Activated naive CD8-positive, alpha-beta T cell treated with anti-CD3 and anti-CD28 coated beads, Interleukin-2, amount 50 U/mL, for 24 hours (primary cell): ENCODE measurements around the gene PCSK5.
"Not testable (repeated sequence)": the region's sequence is repeated elsewhere in the genome, so short reads cannot be mapped to it uniquely, and the experiment has no call there.

Source experiments
- ATAC-seq: fragments of 150-1000 bp; cut with Tn5 transposase; one replicate; pipeline ENCODE4 v1.10.0; 2021
- DNase-seq: peaks from one replicate; pipeline ENCODE4 v3.0.0; 2021
- H3K27ac Mint-ChIP-seq: one replicate; pipeline ENCODE4 v1.8.0; 2021; ENCODE audit warnings: mild to moderate bottlenecking, mixed read lengths
- H3K27me3 Mint-ChIP-seq: one replicate; pipeline ENCODE4 v1.8.0; 2021; ENCODE audit warnings: mixed read lengths
- H3K36me3 Mint-ChIP-seq: one replicate; pipeline ENCODE4 v1.8.0; 2021; ENCODE audit warnings: low read depth, mixed read lengths
- H3K4me1 Mint-ChIP-seq: one replicate; pipeline ENCODE4 v1.8.0; 2021; ENCODE audit warnings: mixed read lengths
- H3K4me3 Mint-ChIP-seq: one replicate; pipeline ENCODE4 v1.8.0; 2021; ENCODE audit warnings: mild to moderate bottlenecking, moderate library complexity, mixed read lengths
- H3K9me3 Mint-ChIP-seq: one replicate; pipeline ENCODE4 v1.8.0; 2021; ENCODE audit warnings: mixed read lengths

PCSK5 gene

DNA sequence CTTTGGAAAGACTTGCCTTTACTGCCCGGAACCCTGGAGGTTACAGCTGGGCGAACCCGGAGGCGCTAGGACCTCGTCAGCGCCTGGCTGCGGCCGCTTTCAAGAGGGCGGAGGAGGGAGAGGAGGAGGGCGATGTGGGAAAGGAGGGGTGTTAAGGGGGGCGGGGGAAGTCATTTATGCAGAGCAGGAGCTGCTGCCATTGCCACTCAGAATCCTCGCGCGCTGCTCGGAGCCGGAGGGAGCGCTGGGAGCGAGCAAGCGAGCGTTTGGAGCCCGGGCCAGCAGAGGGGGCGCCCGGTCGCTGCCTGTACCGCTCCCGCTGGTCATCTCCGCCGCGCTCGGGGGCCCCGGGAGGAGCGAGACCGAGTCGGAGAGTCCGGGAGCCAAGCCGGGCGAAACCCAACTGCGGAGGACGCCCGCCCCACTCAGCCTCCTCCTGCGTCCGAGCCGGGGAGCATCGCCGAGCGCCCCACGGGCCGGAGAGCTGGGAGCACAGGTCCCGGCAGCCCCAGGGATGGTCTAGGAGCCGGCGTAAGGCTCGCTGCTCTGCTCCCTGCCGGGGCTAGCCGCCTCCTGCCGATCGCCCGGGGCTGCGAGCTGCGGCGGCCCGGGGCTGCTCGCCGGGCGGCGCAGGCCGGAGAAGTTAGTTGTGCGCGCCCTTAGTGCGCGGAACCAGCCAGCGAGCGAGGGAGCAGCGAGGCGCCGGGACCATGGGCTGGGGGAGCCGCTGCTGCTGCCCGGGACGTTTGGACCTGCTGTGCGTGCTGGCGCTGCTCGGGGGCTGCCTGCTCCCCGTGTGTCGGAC lies at the start of gene PCSK5:
Gene PCSK5, plus strand, starts transcription at position 202 of the 805 bp plus-strand sequence. Its CDS starts 509 bp downstream, at position 711.
- ATAC-seq (peak; percentile 88), DNase-seq (peak; percentile 81)
- Mint-ChIP-seq H3K9me3 (no peaks in the 10 kb centered on the region), H3K36me3 (no peaks in the 10 kb centered on the region), H3K4me3 (peak within 1 kb of the TSS; percentile 90), H3K27ac (peak within 1 kb of the TSS; percentile 63), H3K27me3 (peaks cover 5% of the 10 kb centered on the region), H3K4me1 (peaks cover 37% of the 10 kb centered on the region)

DNA sequence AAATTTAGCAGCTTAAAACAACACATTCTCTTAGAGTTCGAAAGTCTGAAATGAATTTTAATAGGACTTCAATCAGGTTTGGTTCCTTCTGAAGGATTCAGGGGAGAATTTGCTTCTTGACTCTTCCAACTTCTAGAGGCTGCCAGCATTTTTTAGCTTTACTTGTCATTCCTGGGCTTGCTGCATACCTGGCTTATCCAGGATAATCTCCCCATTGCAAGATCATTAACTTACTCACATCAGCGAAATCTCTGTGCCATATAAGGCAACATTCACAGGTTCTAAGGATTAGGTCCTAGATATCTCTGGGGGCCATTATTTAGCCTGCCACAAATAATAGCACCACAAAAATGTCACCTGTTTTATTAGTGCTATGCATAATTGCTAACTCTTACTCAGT lies 46.2 kb upstream of the PCSK5 start:
- Mint-ChIP-seq H3K4me1 (no peaks in the 10 kb centered on the region), H3K9me3 (peaks cover 4% of the 10 kb centered on the region), H3K27ac (no peak overlapping the region), H3K27me3 (no peaks in the 10 kb centered on the region), H3K4me3 (no peak overlapping the region), H3K36me3 (no peaks in the 10 kb centered on the region)
- DNase-seq (no peak), ATAC-seq (no peak)

DNA sequence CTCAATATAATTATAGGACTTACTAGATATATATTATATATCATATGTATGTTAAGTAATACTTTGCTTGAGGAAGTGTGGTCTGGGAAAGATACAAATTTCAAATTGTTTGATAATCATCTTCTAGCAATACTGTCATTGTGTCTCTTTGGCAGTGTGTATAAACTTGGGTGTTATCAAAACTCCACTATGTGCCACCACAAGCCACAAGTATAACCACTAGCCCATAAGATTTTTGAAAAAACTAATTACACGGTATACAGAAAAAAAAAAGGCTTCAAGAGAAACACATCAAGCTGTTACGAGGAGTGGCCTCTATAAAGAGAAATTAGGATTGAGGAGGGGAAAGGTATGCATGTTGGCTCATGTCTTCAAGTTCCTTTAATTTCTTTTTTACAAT lies 44.7 kb upstream of the PCSK5 start:
- no peak for ATAC-seq

DNA sequence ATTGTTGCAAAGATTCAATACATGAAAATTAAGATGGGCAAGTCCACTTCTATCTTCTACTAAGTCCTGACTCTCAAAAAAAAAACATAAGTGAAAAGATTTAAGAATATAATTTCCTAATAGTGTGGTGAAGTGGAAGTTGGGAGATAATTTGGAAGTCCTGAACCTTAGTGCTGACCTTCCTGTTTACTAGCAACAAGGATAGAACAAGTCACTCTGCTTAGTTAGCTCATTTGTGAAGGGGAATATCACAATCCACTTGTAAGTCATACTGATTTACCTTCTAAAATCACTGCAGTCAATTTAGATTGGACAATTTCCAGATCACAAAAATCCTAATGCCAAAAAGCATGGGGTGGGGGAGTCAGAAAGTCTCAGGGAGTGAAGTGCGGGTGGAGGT lies 43.4 kb upstream of the PCSK5 start:
- Mint-ChIP-seq H3K27ac (no peak overlapping the region), H3K27me3 (no peaks in the 10 kb centered on the region), H3K4me1 (no peaks in the 10 kb centered on the region), H3K36me3 (no peaks in the 10 kb centered on the region), H3K9me3 (peaks cover 4% of the 10 kb centered on the region), H3K4me3 (no peak overlapping the region)
- no peak for ATAC-seq
- no peak for DNase-seq

More for the DNA sequence above, 44.7 kb upstream of the PCSK5 start:
- no peak for DNase-seq
- Mint-ChIP-seq H3K4me3 (no peak overlapping the region), H3K27ac (no peak overlapping the region), H3K27me3 (no peaks in the 10 kb centered on the region), H3K4me1 (no peaks in the 10 kb centered on the region), H3K36me3 (no peaks in the 10 kb centered on the region), H3K9me3 (peaks cover 4% of the 10 kb centered on the region)

DNA sequence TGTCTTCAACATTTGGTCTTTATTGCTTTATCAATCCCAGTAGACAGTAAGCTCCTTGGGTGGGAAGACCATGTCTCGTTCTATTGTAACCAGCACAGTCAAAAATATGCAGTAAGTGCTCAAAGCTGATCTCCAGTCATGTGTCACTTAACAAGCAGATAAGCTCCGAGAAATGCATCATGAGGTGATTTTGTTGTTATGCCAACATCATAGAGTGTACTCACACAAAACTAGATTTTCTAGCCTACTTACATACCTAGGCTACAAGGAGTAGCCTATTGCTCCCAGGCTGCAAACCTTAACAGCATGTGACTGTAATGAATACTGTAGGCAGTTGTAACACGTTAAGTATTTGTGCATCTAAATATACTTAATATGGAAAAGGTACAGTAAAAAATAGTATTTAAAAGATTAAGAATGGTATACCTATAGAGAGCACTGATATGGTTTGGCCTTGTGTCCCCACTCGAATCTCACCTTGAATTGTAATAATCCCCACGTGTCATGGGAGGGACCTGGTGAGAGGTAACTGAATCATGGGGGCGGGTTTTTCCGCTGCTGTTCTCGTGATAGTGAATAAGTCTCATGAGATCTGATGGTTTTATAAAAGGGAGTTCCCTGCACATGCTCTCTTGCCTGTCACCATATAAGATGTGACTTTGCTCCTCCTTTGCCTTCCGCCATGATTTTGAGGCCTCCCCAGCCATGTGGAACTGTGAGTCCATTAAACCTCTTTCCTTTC lies 39.8 kb upstream of the PCSK5 start:
- no peaks in the 10 kb centered on the region for H3K4me1 Mint-ChIP-seq
- no peaks in the 10 kb centered on the region for H3K27me3 Mint-ChIP-seq
- ATAC-seq (no peak), DNase-seq (no peak)
- H3K9me3 Mint-ChIP-seq: no peaks in the 10 kb centered on the region
- no peak overlapping the region for H3K27ac Mint-ChIP-seq
- H3K4me3 Mint-ChIP-seq: no peak overlapping the region
- H3K36me3 Mint-ChIP-seq: no peaks in the 10 kb centered on the region

DNA sequence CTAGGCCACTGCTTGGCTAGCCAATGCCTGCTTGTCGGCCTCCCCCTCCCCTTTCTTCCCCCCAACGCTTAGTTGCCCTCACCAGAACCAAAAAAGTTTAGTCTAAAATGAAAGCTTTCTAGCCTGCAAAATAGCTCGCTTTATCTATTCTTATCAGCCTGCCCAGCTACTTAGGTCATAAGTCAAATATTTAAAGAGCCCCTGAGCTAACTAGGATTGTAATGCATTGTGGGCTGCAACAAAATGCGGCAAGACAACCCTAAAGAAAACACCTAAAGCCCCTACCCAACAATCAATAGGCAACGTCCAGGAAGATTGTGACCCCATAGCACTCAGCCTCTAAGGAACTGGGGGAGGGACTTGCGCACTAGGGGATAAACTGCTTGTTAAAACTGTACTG lies 38.6 kb upstream of the PCSK5 start:
- H3K27ac Mint-ChIP-seq: no peak overlapping the region
- no peaks in the 10 kb centered on the region for H3K27me3 Mint-ChIP-seq
- no peak overlapping the region for H3K4me3 Mint-ChIP-seq
- no peaks in the 10 kb centered on the region for H3K9me3 Mint-ChIP-seq
- DNase-seq (no peak), ATAC-seq (no peak)
- H3K36me3 Mint-ChIP-seq: no peaks in the 10 kb centered on the region
- no peaks in the 10 kb centered on the region for H3K4me1 Mint-ChIP-seq

DNA sequence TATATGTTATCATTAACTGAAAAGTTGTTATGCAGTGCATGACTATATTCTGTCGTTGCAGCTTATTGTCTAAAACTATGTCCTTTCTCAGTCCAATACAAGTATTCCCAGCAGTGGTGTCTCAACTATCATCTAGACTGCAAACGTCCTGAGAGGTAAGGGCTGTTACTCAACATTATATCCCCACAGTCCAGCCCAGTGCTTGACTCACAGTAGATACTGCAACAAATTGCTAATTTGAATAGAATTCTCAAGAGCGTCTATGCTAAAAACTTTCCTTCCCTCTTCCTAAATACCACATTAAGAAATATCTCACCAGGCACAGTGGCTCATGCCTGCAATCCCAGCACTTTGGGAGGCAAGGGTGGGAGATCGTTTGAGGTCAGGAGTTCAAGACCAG lies 37.7 kb upstream of the PCSK5 start:
- H3K27ac Mint-ChIP-seq: no peak overlapping the region
- ATAC-seq (no peak), DNase-seq (no peak)
- no peak overlapping the region for H3K4me3 Mint-ChIP-seq
- H3K9me3 Mint-ChIP-seq: no peaks in the 10 kb centered on the region
- H3K27me3 Mint-ChIP-seq: no peaks in the 10 kb centered on the region
- no peaks in the 10 kb centered on the region for H3K4me1 Mint-ChIP-seq
- H3K36me3 Mint-ChIP-seq: no peaks in the 10 kb centered on the region

DNA sequence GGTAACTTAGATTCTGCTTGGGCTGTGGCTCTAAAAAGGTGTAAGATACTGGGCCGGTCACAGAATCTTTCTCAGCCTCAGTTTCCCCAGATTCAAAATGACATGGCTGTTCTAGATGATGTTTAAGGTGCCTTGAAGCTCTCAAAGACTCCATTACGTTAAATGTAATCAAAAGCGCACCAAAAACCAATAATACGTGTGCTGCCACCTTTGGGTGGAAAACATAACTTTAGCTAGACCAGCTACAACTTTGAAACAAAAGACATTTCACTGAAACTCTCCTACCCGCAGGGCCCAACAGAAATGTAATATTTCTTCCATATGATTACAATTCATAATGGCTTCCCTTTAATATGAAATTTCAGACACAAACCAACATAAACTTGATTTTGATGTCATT lies 35.0 kb upstream of the PCSK5 start:
- no peaks in the 10 kb centered on the region for H3K9me3 Mint-ChIP-seq
- no peaks in the 10 kb centered on the region for H3K27me3 Mint-ChIP-seq
- H3K27ac Mint-ChIP-seq: no peak overlapping the region
- no peaks in the 10 kb centered on the region for H3K4me1 Mint-ChIP-seq
- no peaks in the 10 kb centered on the region for H3K36me3 Mint-ChIP-seq
- no peak overlapping the region for H3K4me3 Mint-ChIP-seq
- ATAC-seq: no peak
- no peak for DNase-seq

DNA sequence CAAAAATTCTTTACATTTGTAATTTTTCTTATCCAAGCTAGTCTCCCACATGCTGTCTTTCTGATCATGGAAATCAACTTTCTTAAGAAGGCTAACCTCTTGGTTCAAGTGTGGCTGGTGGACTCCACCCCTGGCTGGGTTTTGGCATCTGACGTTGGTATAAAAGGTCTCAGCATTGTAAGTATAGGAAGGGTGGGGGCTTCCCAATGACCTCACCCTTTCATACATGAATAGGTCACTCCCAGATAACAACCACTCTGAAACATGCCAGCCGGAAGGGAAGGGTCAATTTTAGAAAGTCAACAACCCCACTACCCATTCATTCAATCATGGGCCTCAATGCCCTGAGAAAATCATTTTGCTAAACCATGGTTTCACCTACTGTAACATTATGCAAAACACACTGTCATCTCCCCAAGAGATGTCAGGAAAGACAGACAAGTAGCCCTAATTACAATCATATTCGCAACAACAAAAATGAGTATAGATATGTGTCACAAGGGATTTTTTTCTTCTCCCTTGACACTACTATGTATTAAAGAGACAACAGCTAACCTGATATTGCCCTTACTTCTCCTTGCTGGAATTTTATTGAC lies 31.9 kb upstream of the PCSK5 start:
- H3K27me3 Mint-ChIP-seq: no peaks in the 10 kb centered on the region

DNA sequence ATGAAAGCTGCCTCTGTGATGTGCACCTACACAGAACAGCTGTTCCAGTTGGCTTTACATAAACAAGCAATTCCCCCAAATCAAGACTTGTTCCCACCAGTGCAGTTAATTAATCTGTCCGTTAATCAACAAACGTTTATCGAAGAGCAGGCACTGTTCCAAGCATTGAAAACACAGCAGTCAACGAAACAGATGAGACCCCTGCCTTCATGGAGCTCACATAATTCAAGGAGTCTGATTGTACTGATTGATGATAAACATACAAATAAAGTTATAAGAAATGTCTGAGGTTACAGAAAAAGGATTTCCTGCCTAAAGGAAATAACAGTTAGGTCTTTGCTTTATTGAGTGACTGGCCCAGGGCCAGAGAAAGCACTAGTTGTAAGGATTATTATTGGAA lies 26.2 kb upstream of the PCSK5 start:
- Mint-ChIP-seq H3K4me3 (no peak overlapping the region), H3K9me3 (no peaks in the 10 kb centered on the region), H3K27me3 (no peaks in the 10 kb centered on the region), H3K36me3 (no peaks in the 10 kb centered on the region), H3K27ac (no peak overlapping the region), H3K4me1 (no peaks in the 10 kb centered on the region)
- ATAC-seq: no peak
- no peak for DNase-seq

More for the DNA sequence above, 31.9 kb upstream of the PCSK5 start:
- H3K4me1 Mint-ChIP-seq: no peaks in the 10 kb centered on the region
- no peak overlapping the region for H3K4me3 Mint-ChIP-seq
- no peak for DNase-seq
- no peak for ATAC-seq
- no peaks in the 10 kb centered on the region for H3K9me3 Mint-ChIP-seq
- no peaks in the 10 kb centered on the region for H3K36me3 Mint-ChIP-seq
- no peak overlapping the region for H3K27ac Mint-ChIP-seq

DNA sequence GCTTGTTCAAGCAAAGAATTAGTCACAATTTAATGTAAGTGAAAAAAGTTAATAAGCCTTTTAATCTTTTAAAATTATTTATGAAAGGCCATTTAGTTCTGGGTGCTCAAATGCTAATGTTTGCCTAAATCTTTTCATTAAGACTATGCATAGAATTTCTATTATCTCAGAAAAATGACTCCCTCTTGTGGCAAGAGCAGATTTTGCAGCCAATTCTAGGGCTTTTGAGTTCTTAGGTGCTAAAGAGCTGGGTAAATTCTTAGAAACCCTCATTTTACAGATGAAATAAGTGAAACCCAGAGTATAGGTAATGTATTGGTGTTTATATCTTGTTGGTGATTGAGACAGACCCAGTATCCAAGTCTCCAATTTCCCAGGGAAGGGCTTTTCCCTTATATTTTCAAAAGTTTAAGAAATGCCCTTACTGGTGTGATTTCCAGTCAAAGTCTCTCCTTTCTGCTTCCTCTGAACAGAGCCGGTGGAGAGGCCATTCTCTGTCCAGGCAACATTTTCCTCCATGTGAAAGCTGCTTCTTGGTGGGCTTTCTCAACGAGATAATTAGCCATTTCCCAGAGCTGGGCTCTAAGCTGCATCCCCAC lies 24.1 kb upstream of the PCSK5 start:
- peaks cover 13% of the 10 kb centered on the region for H3K4me1 Mint-ChIP-seq
- no peaks in the 10 kb centered on the region for H3K9me3 Mint-ChIP-seq
- DNase-seq: peak; percentile 39
- no peak overlapping the region for H3K4me3 Mint-ChIP-seq
- no peak for ATAC-seq
- H3K36me3 Mint-ChIP-seq: no peaks in the 10 kb centered on the region
- no peak overlapping the region for H3K27ac Mint-ChIP-seq
- no peaks in the 10 kb centered on the region for H3K27me3 Mint-ChIP-seq

DNA sequence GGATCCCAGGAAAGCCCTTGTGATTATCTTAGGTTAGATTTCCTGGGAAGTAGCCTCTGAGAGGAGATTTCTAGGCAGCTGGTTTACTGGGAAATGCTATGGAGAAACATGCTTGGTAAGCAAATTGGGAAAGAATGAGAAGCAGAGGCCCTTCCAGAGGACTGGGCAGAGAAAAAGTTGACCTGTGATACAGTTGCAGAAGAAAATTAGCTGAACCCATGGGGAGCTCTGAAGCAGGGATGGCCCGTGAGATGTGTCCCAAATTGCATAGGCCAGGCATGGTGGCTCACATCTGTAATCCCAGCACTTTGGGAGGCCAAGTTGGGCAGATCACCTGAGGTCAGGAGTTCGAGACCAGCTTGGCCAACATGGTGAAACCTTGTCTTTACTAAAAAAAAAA lies 21.9 kb upstream of the PCSK5 start:
- H3K4me3 Mint-ChIP-seq, ATAC-seq, H3K27ac Mint-ChIP-seq, DNase-seq, H3K27me3 Mint-ChIP-seq, H3K9me3 Mint-ChIP-seq, H3K36me3 Mint-ChIP-seq: not testable (repeated sequence)
- H3K4me1 Mint-ChIP-seq: peaks cover 13% of the 10 kb centered on the region

DNA sequence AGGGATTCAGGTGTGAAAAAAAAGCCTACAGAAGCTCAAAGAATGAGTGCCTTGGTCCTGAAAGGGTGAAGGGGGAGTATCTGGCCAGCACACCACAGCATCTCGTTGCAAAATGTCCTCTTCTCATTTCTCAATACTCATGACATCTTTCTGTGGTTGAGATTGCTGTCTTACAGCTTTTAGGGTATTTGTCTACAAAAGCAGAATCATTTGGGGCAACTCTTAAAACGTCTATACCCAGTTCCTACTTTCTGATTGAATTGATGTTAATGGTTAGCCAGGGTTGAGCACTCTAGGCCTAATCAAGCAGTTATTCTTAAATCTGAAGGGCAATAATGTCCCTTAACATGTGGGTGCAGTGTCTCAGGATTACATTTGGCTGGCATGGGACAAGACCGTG lies 21.2 kb upstream of the PCSK5 start:
- no peaks in the 10 kb centered on the region for H3K36me3 Mint-ChIP-seq
- peaks cover 13% of the 10 kb centered on the region for H3K4me1 Mint-ChIP-seq
- no peaks in the 10 kb centered on the region for H3K9me3 Mint-ChIP-seq
- no peak for DNase-seq
- H3K27ac Mint-ChIP-seq: no peak overlapping the region
- H3K27me3 Mint-ChIP-seq: no peaks in the 10 kb centered on the region
- ATAC-seq: no peak
- no peak overlapping the region for H3K4me3 Mint-ChIP-seq

DNA sequence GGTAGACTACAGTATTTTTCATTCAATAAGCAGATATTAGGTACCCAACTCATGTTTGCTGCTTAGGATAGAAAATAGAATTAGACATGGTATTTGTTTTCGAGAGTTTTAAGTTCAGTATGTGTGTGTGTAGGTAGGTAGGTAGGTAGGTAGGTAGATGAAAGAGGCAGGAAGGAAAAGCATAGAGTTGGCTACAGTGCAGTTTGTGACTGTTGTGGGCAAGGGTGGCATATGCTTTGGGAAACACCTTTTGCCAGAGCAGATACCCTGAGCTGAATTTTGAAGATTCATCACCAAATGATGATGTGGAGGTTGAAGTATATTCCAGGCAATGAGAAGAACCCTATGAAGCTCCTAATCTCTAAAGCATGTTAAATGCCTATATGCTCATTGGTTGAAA lies 20.0 kb upstream of the PCSK5 start:
- no peak overlapping the region for H3K27ac Mint-ChIP-seq
- ATAC-seq: no peak
- no peak overlapping the region for H3K4me3 Mint-ChIP-seq

DNA sequence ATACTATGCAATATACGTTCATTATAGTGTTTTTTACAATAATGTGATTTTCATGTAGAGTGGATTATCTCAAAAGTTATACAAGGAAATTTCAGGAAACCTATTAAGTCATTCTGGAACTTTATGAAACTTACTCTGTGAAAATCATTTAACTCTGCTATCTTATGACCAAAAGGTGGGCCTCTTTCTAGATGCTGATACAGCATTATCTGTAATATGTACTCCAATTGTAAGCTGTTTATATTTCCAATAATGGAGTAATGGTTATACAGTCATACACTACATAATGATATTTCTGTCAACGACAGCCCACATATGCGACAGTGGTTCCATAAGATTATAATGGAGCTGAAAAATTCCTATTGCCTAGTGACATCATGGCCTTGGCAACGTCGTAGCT lies 18.8 kb upstream of the PCSK5 start:
- H3K36me3 Mint-ChIP-seq: no peaks in the 10 kb centered on the region
- DNase-seq (no peak), ATAC-seq (no peak)
- no peaks in the 10 kb centered on the region for H3K27me3 Mint-ChIP-seq
- peaks cover 13% of the 10 kb centered on the region for H3K4me1 Mint-ChIP-seq
- H3K27ac Mint-ChIP-seq: no peak overlapping the region
- H3K4me3 Mint-ChIP-seq: no peak overlapping the region
- no peaks in the 10 kb centered on the region for H3K9me3 Mint-ChIP-seq

More for the DNA sequence above, 20.0 kb upstream of the PCSK5 start:
- Mint-ChIP-seq H3K36me3 (no peaks in the 10 kb centered on the region), H3K9me3 (no peaks in the 10 kb centered on the region), H3K27me3 (no peaks in the 10 kb centered on the region), H3K4me1 (peaks cover 13% of the 10 kb centered on the region)
- DNase-seq: no peak
